ENCODE results near the gene RGL2.
"Not testable (repeated sequence)": the region's sequence is repeated elsewhere in the genome, so short reads cannot be mapped to it uniquely, and the experiment has no call there.

The RGL2 gene

DNA sequence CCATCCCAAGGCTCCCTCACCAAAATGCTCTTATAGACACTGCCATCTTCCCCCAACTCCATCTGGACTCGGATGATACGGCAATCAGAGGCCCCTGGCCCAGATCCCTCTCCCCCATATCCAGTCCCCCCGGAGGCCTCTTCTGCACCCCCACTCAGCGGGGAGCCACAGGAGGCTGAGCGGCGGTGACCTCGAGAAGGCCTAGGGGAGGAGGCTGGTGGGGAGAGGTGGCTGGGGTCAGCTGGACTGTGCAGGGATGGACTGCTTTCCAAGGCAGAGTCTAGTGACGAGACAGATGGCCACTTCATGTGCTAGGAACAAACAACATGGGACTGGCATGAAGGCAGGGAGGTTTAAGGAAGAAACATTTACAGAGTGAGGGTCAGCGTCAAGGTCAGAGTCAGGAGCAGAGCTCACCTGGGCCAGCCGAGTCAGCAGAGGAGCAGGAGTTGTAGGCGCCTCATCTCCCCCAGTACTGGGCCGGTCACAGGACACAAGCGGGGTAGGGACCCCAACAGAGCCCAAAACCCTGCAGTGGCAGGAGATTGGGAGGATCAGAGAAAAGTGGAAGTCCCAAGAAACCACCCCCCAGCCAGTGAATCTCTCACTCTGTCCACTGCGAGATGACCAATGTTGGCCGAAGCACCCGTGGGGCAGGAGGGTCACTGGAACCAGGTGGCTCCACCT is 5.6 kb downstream of the RGL2 start:
- Histone ChIP-seq H3K27ac (ENCODE audit: low read depth, low read length) (no peak overlapping the region), H3K36me3 (ENCODE audit: control insufficient read depth in 1 of 2, insufficient read depth in 2 of 2, low read length in 2 of 2) (peaks cover 14 to 37% of the 10 kb centered on the region in 2 donors)

DNA sequence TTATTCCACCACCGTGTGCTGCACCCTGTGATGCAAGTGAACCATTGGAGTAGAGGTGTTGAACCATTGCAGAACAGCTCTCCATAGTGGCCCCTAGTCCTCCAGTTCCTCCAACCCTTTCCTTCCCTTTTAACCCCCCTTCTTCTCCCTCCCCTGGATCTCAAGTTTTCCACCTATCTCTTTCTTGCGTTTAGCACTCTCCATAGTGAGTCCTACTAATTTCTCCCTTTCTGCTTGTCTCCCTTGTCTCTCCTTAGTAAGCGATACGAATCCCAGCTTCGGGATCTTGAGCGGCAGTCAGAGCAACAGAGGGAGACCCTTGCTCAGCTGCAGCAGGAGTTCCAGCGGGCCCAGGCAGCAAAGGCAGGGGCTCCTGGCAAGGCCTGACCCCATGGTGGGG is 8.3 kb downstream of the RGL2 start:
- H3K4me3 ChIP-seq (ENCODE audit: low read depth in 1 of 2, low read length in 2 of 2): peak overlapping the region; percentile 88 to 94
- H3K36me3 ChIP-seq (ENCODE audit: control insufficient read depth in 1 of 2, insufficient read depth in 2 of 2, low read length in 2 of 2): peaks cover 25 to 45% of the 10 kb centered on the region in 2 donors
- H3K27ac ChIP-seq (ENCODE audit: low read depth, low read length): no peak overlapping the region
- H3K9me3 ChIP-seq (ENCODE audit: control insufficient read depth in 1 of 2, low read length in 2 of 2): no peaks in the 10 kb centered on the region
- no peaks in the 10 kb centered on the region for H3K27me3 ChIP-seq (ENCODE audit: control insufficient read depth in 1 of 2, insufficient read depth in 2 of 2, low read length in 2 of 2)
- peaks cover 18 to 21% of the 10 kb centered on the region in 2 donors for H3K4me1 ChIP-seq (ENCODE audit: control insufficient read depth in 1 of 2, insufficient read depth in 2 of 2, low read length in 2 of 2)
- H3K9ac ChIP-seq (ENCODE audit: low read depth in 1 of 2, low read length in 2 of 2): peak overlapping the region in 1 of 2 donors; percentile 91

More for the DNA sequence above, 5.6 kb downstream of the RGL2 start:
- peaks cover 22 to 26% of the 10 kb centered on the region in 2 donors for H3K4me1 ChIP-seq (ENCODE audit: control insufficient read depth in 1 of 2, insufficient read depth in 2 of 2, low read length in 2 of 2)
- H3K9ac ChIP-seq (ENCODE audit: low read depth in 1 of 2, low read length in 2 of 2): no peak overlapping the region
- H3K27me3 ChIP-seq (ENCODE audit: control insufficient read depth in 1 of 2, insufficient read depth in 2 of 2, low read length in 2 of 2): no peaks in the 10 kb centered on the region
- no peak overlapping the region for H3K4me3 ChIP-seq (ENCODE audit: low read depth in 1 of 2, low read length in 2 of 2)
- no peaks in the 10 kb centered on the region for H3K9me3 ChIP-seq (ENCODE audit: control insufficient read depth in 1 of 2, low read length in 2 of 2)

DNA sequence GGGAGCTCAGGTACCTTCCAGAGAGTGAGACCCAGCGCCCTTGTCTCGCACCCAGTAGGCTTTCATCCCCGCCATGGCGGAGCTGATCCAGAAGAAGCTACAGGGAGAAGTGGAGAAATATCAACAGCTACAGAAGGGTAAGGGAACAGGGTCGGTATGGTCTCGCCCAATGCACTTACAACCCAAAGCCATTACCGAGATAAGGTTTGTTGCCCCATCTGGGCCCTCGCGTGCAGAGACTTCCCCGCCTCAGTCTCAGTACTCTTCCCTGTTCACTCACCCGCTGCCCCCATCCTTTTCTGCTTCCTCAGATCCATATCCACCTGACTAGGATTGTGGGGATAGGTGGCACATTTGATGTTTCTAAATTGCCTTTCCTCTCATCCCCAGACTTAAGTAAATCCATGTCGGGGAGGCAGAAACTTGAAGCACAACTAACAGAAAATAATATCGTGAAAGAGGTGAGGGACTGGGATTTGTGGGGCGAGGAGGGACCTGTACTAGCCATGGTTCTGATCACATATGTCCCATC is 8.9 kb downstream of the RGL2 start:
- H3K27me3 ChIP-seq (ENCODE audit: control insufficient read depth in 1 of 2, insufficient read depth in 2 of 2, low read length in 2 of 2): no peaks in the 10 kb centered on the region
- H3K27ac ChIP-seq (ENCODE audit: low read depth, low read length): no peak overlapping the region
- H3K36me3 ChIP-seq (ENCODE audit: control insufficient read depth in 1 of 2, insufficient read depth in 2 of 2, low read length in 2 of 2): peaks cover 25 to 49% of the 10 kb centered on the region in 2 donors
- peak overlapping the region; percentile 88 to 94 for H3K4me3 ChIP-seq (ENCODE audit: low read depth in 1 of 2, low read length in 2 of 2)
- H3K9me3 ChIP-seq (ENCODE audit: control insufficient read depth in 1 of 2, low read length in 2 of 2): no peaks in the 10 kb centered on the region
- peak overlapping the region; percentile 52 to 91 for H3K9ac ChIP-seq (ENCODE audit: low read depth in 1 of 2, low read length in 2 of 2)
- H3K4me1 ChIP-seq (ENCODE audit: control insufficient read depth in 1 of 2, insufficient read depth in 2 of 2, low read length in 2 of 2): peaks cover 18 to 21% of the 10 kb centered on the region in 2 donors

DNA sequence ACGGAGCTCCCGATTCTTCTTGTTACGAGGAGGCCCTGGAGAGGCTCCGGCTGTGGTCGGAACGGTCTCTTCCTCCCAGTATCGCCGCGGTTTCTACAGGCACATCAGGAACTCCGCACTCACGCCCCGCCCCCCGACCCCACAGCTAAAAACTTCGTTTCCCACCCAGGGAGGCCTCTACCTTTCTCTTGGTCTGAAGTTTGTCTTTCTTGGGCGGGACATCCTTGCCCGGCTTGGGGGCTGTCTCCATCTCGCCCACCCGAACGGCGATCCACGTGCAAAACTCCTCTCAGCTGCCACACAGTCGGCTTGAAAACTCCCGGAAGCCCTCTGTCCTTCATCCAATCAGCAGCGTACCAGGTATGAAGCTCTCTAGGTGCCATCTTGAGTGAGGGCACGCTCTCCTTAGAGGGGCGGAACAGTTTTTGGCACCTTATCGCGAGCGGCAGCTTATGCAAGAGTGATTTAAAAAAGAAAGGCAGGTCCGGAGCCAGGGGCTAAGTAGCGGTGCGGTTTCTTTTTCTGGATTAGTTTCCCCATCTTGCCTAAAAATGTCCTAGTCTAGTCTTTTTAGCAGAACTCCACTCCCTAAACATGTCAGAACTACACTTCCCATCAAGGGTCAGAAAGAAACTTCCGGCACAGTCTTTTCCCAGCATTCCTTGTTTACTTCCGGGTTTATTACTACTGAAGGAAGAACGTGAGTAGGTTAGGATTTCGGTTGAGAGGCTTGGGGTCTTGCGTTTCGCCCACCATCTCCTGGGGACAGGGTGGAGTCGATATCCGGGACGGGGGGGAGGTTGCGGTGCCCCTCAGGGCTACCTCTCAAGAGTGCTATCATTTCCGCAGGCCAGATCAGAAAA is 9.6 kb downstream of the RGL2 start, which contains the start of the genes PFDN6 and WDR46:
Gene PFDN6 (plus strand): TSS at position 681 of the 863 bp plus-strand sequence. CDS start 256 bp downstream, outside the sequence.
Gene WDR46 (minus strand): TSS at position 319 of the 863 bp plus-strand sequence. CDS start 69 bp downstream, at position 250.
- no peak within 1 kb of the TSS for H3K27ac ChIP-seq (ENCODE audit: low read depth, low read length)
- H3K27me3 ChIP-seq (ENCODE audit: control insufficient read depth in 1 of 2, insufficient read depth in 2 of 2, low read length in 2 of 2): no peaks in the 10 kb centered on the region
- H3K36me3 ChIP-seq (ENCODE audit: control insufficient read depth in 1 of 2, insufficient read depth in 2 of 2, low read length in 2 of 2): peaks cover 25 to 51% of the 10 kb centered on the region in 2 donors
- peak within 1 kb of the TSS; percentile 88 to 94 for H3K4me3 ChIP-seq (ENCODE audit: low read depth in 1 of 2, low read length in 2 of 2)
- H3K9ac ChIP-seq (ENCODE audit: low read depth in 1 of 2, low read length in 2 of 2): peak within 1 kb of the TSS; percentile 81 to 91
- H3K9me3 ChIP-seq (ENCODE audit: control insufficient read depth in 1 of 2, low read length in 2 of 2): no peaks in the 10 kb centered on the region
- peaks cover 18 to 21% of the 10 kb centered on the region in 2 donors for H3K4me1 ChIP-seq (ENCODE audit: control insufficient read depth in 1 of 2, insufficient read depth in 2 of 2, low read length in 2 of 2)

DNA sequence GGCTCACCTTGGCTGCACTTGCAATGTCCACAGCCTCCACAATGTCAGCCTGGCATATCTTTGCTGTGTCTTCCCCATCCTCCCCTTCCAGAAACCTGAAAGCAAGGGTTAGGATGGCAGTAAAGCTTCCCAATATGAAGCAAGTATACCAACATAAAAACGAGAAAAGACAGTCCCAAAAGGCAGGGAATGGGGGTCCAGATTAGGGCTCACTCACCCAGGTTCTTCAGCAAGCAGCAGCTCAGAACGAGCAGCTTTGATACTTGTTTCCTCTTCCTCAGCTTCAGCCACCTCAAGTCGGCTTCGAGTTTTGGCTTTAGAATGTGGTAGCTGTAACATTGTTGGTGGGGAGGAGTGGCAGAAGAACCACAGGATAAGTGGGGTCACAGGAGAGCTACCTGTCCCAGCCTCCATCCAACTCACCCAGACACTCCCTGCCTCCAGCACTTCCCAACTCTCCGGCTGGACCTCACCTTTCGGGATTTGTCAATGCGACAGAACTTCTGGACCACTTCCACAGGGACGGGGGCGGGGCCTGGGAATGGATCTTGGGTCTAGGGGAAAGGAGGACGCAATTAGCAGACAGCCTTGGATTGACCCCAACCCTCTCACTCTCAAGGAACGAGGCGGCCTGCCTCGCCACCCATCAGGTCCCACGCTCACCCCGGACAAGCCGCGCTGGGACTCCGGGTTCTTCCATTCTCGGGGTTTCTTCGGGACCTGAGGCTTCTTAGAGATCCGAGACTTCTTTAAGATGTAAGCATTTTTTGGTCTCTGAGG is 10.4 kb downstream of the RGL2 start:
- H3K4me3 ChIP-seq (ENCODE audit: low read depth in 1 of 2, low read length in 2 of 2): peak overlapping the region; percentile 88 to 94
- H3K9ac ChIP-seq (ENCODE audit: low read depth in 1 of 2, low read length in 2 of 2): peak overlapping the region; percentile 81 to 91
- no peaks in the 10 kb centered on the region for H3K9me3 ChIP-seq (ENCODE audit: control insufficient read depth in 1 of 2, low read length in 2 of 2)
- H3K4me1 ChIP-seq (ENCODE audit: control insufficient read depth in 1 of 2, insufficient read depth in 2 of 2, low read length in 2 of 2): peaks cover 18 to 21% of the 10 kb centered on the region in 2 donors
- no peaks in the 10 kb centered on the region for H3K27me3 ChIP-seq (ENCODE audit: control insufficient read depth in 1 of 2, insufficient read depth in 2 of 2, low read length in 2 of 2)
- H3K36me3 ChIP-seq (ENCODE audit: control insufficient read depth in 1 of 2, insufficient read depth in 2 of 2, low read length in 2 of 2): peaks cover 26 to 53% of the 10 kb centered on the region in 2 donors
- no peak overlapping the region for H3K27ac ChIP-seq (ENCODE audit: low read depth, low read length)

DNA sequence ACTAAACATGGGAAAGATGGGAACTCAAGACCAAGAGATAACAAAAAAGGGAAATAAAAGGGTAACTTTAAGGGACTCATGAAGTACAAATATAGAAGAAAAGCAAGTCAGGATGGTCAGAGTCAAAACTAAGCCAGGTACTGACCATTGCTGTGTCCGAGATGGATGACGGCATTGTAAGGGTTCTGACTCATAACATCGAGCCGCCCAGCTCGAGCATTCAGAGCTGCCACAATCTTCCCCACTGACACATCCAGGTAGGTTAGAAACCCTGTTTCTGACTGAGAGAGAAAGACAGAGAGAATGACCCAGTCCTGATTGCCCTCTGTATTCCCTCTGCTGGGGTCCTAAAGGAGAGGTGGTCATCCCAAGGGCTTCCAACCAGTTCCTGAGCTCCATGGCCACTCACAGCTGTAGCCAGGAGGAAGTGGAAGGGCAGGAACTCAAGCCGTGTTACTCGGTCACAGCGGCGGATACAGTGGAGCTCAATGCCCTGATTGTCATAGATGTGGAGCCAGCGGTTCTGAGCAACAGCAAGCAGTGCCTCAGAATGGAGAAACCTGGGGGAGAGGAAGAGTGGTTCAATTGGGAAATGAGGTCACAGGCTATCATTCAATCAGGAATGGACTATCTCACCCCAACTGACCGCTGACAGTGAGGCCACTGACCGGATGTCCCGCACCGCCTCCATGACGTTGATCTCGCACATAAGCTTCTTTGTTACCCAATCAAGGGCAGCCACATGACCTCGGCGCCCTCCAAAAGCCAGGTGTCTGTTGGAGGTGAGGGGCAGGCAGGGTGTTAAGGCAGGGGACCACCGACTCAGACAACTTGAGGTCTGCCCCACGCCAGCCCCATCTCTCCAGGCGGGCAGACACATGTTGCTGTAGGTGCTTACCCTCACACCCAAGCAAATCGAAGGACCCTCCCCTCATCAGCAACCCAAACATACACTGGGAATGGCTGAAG is 11.5 kb downstream of the RGL2 start:
- no peak overlapping the region for H3K27ac ChIP-seq (ENCODE audit: low read depth, low read length)
- no peaks in the 10 kb centered on the region for H3K27me3 ChIP-seq (ENCODE audit: control insufficient read depth in 1 of 2, insufficient read depth in 2 of 2, low read length in 2 of 2)
- H3K9ac ChIP-seq (ENCODE audit: low read depth in 1 of 2, low read length in 2 of 2): no peak overlapping the region
- no peaks in the 10 kb centered on the region for H3K9me3 ChIP-seq (ENCODE audit: control insufficient read depth in 1 of 2, low read length in 2 of 2)
- peak overlapping the region in 1 of 2 donors; percentile 88 for H3K4me3 ChIP-seq (ENCODE audit: low read depth in 1 of 2, low read length in 2 of 2)
- H3K4me1 ChIP-seq (ENCODE audit: control insufficient read depth in 1 of 2, insufficient read depth in 2 of 2, low read length in 2 of 2): peaks cover 18 to 21% of the 10 kb centered on the region in 2 donors
- H3K36me3 ChIP-seq (ENCODE audit: control insufficient read depth in 1 of 2, insufficient read depth in 2 of 2, low read length in 2 of 2): peaks cover 26 to 48% of the 10 kb centered on the region in 2 donors

DNA sequence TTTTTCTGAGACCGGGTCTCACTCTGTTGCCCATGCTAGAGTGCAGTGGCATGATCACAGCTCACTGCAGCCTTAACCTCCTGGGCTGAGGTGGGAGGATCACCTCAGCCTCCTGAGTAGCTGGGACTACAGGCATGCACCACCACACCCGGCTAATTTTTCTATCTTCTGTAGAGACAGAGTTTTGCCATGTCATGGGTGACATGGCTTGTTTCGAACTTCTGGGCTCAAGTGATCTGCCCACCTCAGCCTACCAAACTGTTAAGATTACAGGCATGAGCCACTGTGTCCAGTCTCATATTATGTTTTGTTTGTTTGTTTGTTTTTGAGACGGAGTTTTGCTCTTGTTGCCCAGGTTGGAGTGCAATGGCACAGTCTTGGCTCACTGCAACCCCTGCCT is 13.5 kb downstream of the RGL2 start:
- H3K36me3 ChIP-seq (ENCODE audit: control insufficient read depth in 1 of 2, insufficient read depth in 2 of 2, low read length in 2 of 2): peaks cover 31 to 60% of the 10 kb centered on the region in 2 donors

DNA sequence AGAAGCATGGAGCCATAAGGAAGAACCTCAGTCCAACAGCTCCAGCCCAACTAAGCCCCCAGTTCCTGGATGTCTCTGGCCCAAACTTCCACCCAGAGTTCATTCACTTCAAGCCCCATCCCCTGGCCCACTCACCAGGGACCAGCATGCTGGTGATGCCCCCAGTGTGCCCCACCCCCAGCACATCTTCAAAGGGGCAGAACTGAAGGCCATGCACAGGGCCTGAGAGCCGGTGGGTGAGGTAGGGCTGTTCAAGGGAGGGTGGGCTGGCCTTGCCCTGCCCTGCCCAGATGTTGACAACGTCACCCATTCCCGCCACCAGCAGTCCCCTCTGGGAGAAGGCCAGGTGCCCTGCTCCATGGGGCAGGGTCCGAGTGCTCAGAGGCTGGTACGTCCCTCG is 18.2 kb downstream of the RGL2 start:
- Histone ChIP-seq H3K9me3 (ENCODE audit: control insufficient read depth in 1 of 2, low read length in 2 of 2) (no peaks in the 10 kb centered on the region), H3K9ac (ENCODE audit: low read depth in 1 of 2, low read length in 2 of 2) (no peak overlapping the region), H3K4me3 (ENCODE audit: low read depth in 1 of 2, low read length in 2 of 2) (no peak overlapping the region), H3K27me3 (ENCODE audit: control insufficient read depth in 1 of 2, insufficient read depth in 2 of 2, low read length in 2 of 2) (no peaks in the 10 kb centered on the region), H3K36me3 (ENCODE audit: control insufficient read depth in 1 of 2, insufficient read depth in 2 of 2, low read length in 2 of 2) (peaks cover 31 to 64% of the 10 kb centered on the region in 2 donors), H3K27ac (ENCODE audit: low read depth, low read length) (no peak overlapping the region), H3K4me1 (ENCODE audit: control insufficient read depth in 1 of 2, insufficient read depth in 2 of 2, low read length in 2 of 2) (peaks cover 20 to 24% of the 10 kb centered on the region in 2 donors)

More for the DNA sequence above, 13.5 kb downstream of the RGL2 start:
- H3K27ac ChIP-seq (ENCODE audit: low read depth, low read length); H3K27me3 ChIP-seq (ENCODE audit: control insufficient read depth in 1 of 2, insufficient read depth in 2 of 2, low read length in 2 of 2); H3K9me3 ChIP-seq (ENCODE audit: control insufficient read depth in 1 of 2, low read length in 2 of 2); H3K9ac ChIP-seq (ENCODE audit: low read depth in 1 of 2, low read length in 2 of 2); H3K4me3 ChIP-seq (ENCODE audit: low read depth in 1 of 2, low read length in 2 of 2): not testable (repeated sequence)
- H3K4me1 ChIP-seq (ENCODE audit: control insufficient read depth in 1 of 2, insufficient read depth in 2 of 2, low read length in 2 of 2): peaks cover 11 to 17% of the 10 kb centered on the region in 2 donors
